GM23338 (cell line): Measurements from ENCODE around the gene RHOH. TPM values are rescaled to one million over a fixed set of nuclear protein-coding genes. Genes with fewer than 3 reads are reported as not detected.
A peak's percentile ranks its signal among the peaks of the same experiment; 100 is the strongest.
"Not testable (repeated sequence)": the region's sequence is repeated elsewhere in the genome, so short reads cannot be mapped to it uniquely, and the experiment has no call there.

Experiments used
- ATAC-seq: fragments of 200-7000 bp; cut with Tn5 transposase; 3 replicates; pipeline ENCODE4 v1.9.1; 2020
- DNase-seq: peaks from one replicate; pipeline ENCODE4 v3.0.0-alpha.2; 2015; ENCODE audit warnings: low spot score
- H2AFZ ChIP-seq: fragments of 200-600 bp; sonication (generic); 2 replicates; pipeline ENCODE4 v1.8.0; 2016; ENCODE audit warnings: antibody characterized with exemption, mild to moderate bottlenecking, moderate library complexity
- H3F3A ChIP-seq: fragments of 200-600 bp; sonication (generic); replicated peaks from 2 replicates; pipeline ENCODE4 v1.8.0; 2017; ENCODE audit warnings: antibody characterized with exemption, mixed run types, low read depth
- H3K27ac ChIP-seq: fragments of 200-600 bp; sonication (generic); 2 replicates; pipeline ENCODE4 v1.6.1; 2016; ENCODE audit warnings: low read depth
- H3K27me3 ChIP-seq: fragments of 200-600 bp; sonication (generic); 2 replicates; pipeline ENCODE4 v1.8.0; 2016; ENCODE audit warnings: mild to moderate bottlenecking, mixed run types, moderate library complexity; ENCODE audit not compliant: insufficient read depth
- H3K36me3 ChIP-seq: fragments of 200-600 bp; sonication (generic); 2 replicates; pipeline ENCODE4 v1.8.0; 2016; ENCODE audit warnings: mild to moderate bottlenecking; ENCODE audit not compliant: insufficient read depth
- H3K4me1 ChIP-seq: fragments of 200-600 bp; sonication (generic); 2 replicates; pipeline ENCODE4 v1.8.0; 2016; ENCODE audit warnings: mild to moderate bottlenecking, moderate library complexity; ENCODE audit not compliant: insufficient read depth
- H3K4me2 ChIP-seq: fragments of 200-600 bp; sonication (generic); 2 replicates; pipeline ENCODE4 v1.7.1; 2017; ENCODE audit warnings: mixed run types
- H3K4me3 ChIP-seq: fragments of 200-600 bp; sonication (generic); 2 replicates; pipeline ENCODE4 v1.6.1; 2016; ENCODE audit warnings: mixed run types
- H3K79me2 ChIP-seq: fragments of 200-600 bp; sonication (generic); replicated peaks from 2 replicates; pipeline ENCODE4 v1.8.0; 2017; ENCODE audit warnings: mild to moderate bottlenecking; ENCODE audit not compliant: insufficient read depth
- H3K9me2 ChIP-seq: fragments of 200-600 bp; sonication (generic); 2 replicates; pipeline ENCODE4 v1.8.0; 2017; ENCODE audit not compliant: insufficient read depth
- H4K20me1 ChIP-seq: fragments of 200-600 bp; sonication (generic); replicated peaks from 2 replicates; pipeline ENCODE4 v1.8.0; 2017; ENCODE audit warnings: mild to moderate bottlenecking; ENCODE audit not compliant: insufficient read depth
- H3K27ac Mint-ChIP-seq: 2 replicates; pipeline ENCODE4 v1.8.0; 2020; ENCODE audit warnings: inconsistent platforms, mild to moderate bottlenecking, moderate library complexity, mixed read lengths
- H3K27me3 Mint-ChIP-seq: 3 replicates; pipeline ENCODE4 v1.8.0; 2022; ENCODE audit warnings: low read depth, mild to moderate bottlenecking, moderate library complexity, mixed read lengths, inconsistent platforms; ENCODE audit not compliant: insufficient read depth, poor library complexity
- H3K36me3 Mint-ChIP-seq: 3 replicates; pipeline ENCODE4 v1.8.0; 2021; ENCODE audit warnings: low read depth, mild to moderate bottlenecking, inconsistent platforms, moderate library complexity, mixed read lengths
- H3K4me1 Mint-ChIP-seq: 3 replicates; pipeline ENCODE4 v1.8.0; 2020; ENCODE audit warnings: mild to moderate bottlenecking, inconsistent platforms, mixed read lengths
- H3K4me3 Mint-ChIP-seq: 3 replicates; pipeline ENCODE4 v1.8.0; 2021; ENCODE audit warnings: moderate library complexity, mild to moderate bottlenecking, inconsistent platforms, mixed read lengths
- H3K9me3 Mint-ChIP-seq: 3 replicates; pipeline ENCODE4 v1.8.0; 2020; ENCODE audit warnings: moderate library complexity, mild to moderate bottlenecking, inconsistent platforms, mixed read lengths
- CTCF ChIP-seq, 2 experiments: fragments of 200-600 bp in 1 of 2; sonication (generic) in 1 of 2; conservative IDR thresholded peaks; 2 replicates each; pipeline versions ENCODE4 v1.5.1 to v1.6.1; 2016 to 2017; ENCODE audit warnings: antibody characterized with exemption in 2 of 2, low read depth in 2 of 2, mild to moderate bottlenecking in 2 of 2, moderate library complexity in 1 of 2
- ETS1 ChIP-seq: IDR thresholded peaks from 2 replicates; pipeline ENCODE4 v1.6.1; 2016; ENCODE audit warnings: antibody characterized with exemption
- EZH2phosphoT487 ChIP-seq: fragments of 200-600 bp; sonication (generic); IDR thresholded peaks from one replicate; pipeline ENCODE4 v1.8.1; 2018; ENCODE audit warnings: antibody characterized with exemption; ENCODE audit not compliant: unreplicated experiment
- JUNB ChIP-seq: IDR thresholded peaks from one replicate; pipeline ENCODE4 v1.6.1; 2016; ENCODE audit warnings: antibody characterized with exemption; ENCODE audit not compliant: unreplicated experiment
- REST ChIP-seq: IDR thresholded peaks from one replicate; pipeline ENCODE4 v1.6.1; 2018; ENCODE audit warnings: antibody characterized with exemption; ENCODE audit not compliant: unreplicated experiment
- STAT1 ChIP-seq: IDR thresholded peaks from one replicate; pipeline ENCODE4 v1.6.1; 2016; ENCODE audit warnings: antibody characterized with exemption; ENCODE audit not compliant: unreplicated experiment
- ZNF114 ChIP-seq: fragments of 250-450 bp; sonication (Bioruptor Pico); IDR thresholded peaks from 2 replicates; pipeline ENCODE4 v1.5.0; 2020; ENCODE audit warnings: mild to moderate bottlenecking, moderate library complexity
- ZNF462 ChIP-seq: fragments of 250-450 bp; sonication (Bioruptor Pico); IDR thresholded peaks from 2 replicates; pipeline ENCODE4 v1.5.0; 2020; ENCODE audit warnings: mild to moderate bottlenecking, moderate library complexity
- polyA plus RNA-seq: library from polyadenylated mRNA; unstranded; fragments of >200 nt; fragmentation: Nextera tagmentation; extraction: Ambion mirVana; gene quantifications from 2 replicates; pipeline ENCODE4 v1.2.1, GENCODE V29; 2016
- total RNA-seq: library from RNA; depleted of rRNA; stranded (reverse); fragments of >200 nt; shearing (Covaris generic); gene quantifications from 2 replicates; pipeline ENCODE4 v1.2.3, GENCODE V29; 2014

The RHOH gene
- total and polyA plus RNA-seq, 2 experiments from 2014 or later, result 2.2 to 3.7 TPM

DNA sequence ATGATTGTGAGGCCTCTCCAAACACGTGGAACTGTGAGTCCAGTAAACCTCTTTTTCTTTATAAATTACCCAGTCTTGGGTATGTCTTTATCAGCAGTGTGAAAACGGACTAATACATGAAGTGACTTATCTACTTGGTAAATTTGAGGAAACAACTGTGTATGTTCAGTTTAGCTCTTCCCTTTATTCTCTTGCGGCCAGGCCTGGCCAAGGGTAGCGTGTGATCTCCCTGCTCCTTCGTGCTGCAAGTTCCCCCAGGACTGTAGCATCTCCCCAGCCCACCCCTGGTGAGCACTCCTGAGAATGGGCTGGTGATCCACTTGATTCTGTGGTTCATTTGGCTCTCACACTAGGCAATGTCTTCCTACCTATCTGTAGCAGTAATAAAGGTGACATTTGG lies 85.1 kb downstream of the RHOH start:
- Histone ChIP-seq H3K9me2 (no peaks in the 10 kb centered on the region; the same call in 1 of the 2 replicates), H3K36me3 (no peaks in the 10 kb centered on the region; the same call in 1 of the 2 replicates), H3K4me3 (no peak overlapping the region), H4K20me1 (no peaks in the 10 kb centered on the region), H2AFZ (peak overlapping the region; percentile 43; the same call in 1 of the 2 replicates), H3K27me3 (no peaks in the 10 kb centered on the region), H3K27ac (no peak overlapping the region), H3K4me2 (no peak overlapping the region), H3K4me1 (no peaks in the 10 kb centered on the region), H3K79me2 (no peaks in the 10 kb centered on the region), H3F3A (no peaks in the 10 kb centered on the region)
- Mint-ChIP-seq H3K36me3 (no peaks in the 10 kb centered on the region; the same call in 2 of the 3 replicates), H3K9me3 (no peaks in the 10 kb centered on the region; the same call in 2 of the 3 replicates), H3K27me3 (peaks cover 13% of the 10 kb centered on the region), H3K4me1 (0 out of 3 replicates have a peak, but pooled peaks cover 3% of the 10 kb centered on the region), H3K4me3 (no peak overlapping the region), H3K27ac (no peak overlapping the region)
- ATAC-seq (no peak), DNase-seq (no peak)
- no peak for TF ChIP-seq ZNF114
- TF ChIP-seq STAT1, result no peak
- no peak for TF ChIP-seq JUNB
- TF ChIP-seq EZH2phosphoT487, result no peak
- no peak for TF ChIP-seq ETS1
- no peak for TF ChIP-seq ZNF462 (CRISPR knock-in tag)
- TF ChIP-seq CTCF (conservative IDR thresholded peaks at IDR 0.05; ENCODE audit: low read depth in 2 of 2), result no peak
- TF ChIP-seq REST, result no peak

DNA sequence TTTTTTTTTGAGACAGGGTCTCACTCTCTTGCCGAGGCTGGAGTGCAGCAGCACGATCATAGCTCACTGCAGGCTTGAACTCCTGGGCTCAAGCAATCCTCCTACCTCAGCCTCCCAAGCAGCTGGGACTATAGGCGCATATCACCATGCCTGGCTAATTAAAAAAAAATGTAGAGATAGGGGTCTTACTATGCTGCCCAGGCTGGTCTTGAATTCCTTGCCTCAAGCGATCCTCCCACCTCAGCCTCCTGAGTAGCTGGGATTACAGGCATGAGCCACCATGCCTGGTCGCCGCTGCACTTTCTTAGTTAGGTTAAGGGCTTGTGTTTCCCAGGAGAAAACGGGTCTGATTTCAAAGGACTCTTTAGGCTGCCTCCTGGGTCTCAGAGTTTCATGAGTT lies 86.0 kb downstream of the RHOH start:
- H3K4me3 Mint-ChIP-seq, H3K4me3 ChIP-seq, DNase-seq, H3K27ac ChIP-seq, H3K36me3 ChIP-seq, H3K27me3 ChIP-seq, H3K9me3 Mint-ChIP-seq, H3K79me2 ChIP-seq, H3F3A ChIP-seq, H2AFZ ChIP-seq, H3K9me2 ChIP-seq, H3K36me3 Mint-ChIP-seq, ATAC-seq, H4K20me1 ChIP-seq, H3K4me1 Mint-ChIP-seq, H3K27ac Mint-ChIP-seq, H3K4me1 ChIP-seq, H3K4me2 ChIP-seq: not testable (repeated sequence)
- H3K27me3 Mint-ChIP-seq, result peaks cover 14% of the 10 kb centered on the region
